ENCODE data around the gene DAZAP1.

DAZAP1 gene

GRCh38 chr19:1433119-1434039 is 26.0 kb downstream of the DAZAP1 start:
- no peak for DNase-seq (ENCODE audit: extremely low read depth, low read depth)
- no peak for TF ChIP-seq CTCF (IDR thresholded peaks at IDR 0.05; ENCODE audit: low read depth, low read length)

- no peak for DNase-seq (ENCODE audit: extremely low read depth, low read depth)
- TF ChIP-seq CTCF (IDR thresholded peaks at IDR 0.05; ENCODE audit: low read depth, low read length), result no peak
Measured at GRCh38 chr19:1434040-1434366, 26.6 kb downstream of the DAZAP1 start.

GRCh38 chr19:1434577-1435060 is 27.2 kb downstream of the DAZAP1 start:
- TF ChIP-seq CTCF (IDR thresholded peaks at IDR 0.05; ENCODE audit: low read depth, low read length), result no peak
- no peak for DNase-seq (ENCODE audit: extremely low read depth, low read depth)

GRCh38 chr19:1435378-1435989 is 28.1 kb downstream of the DAZAP1 start:
- no peak for DNase-seq (ENCODE audit: extremely low read depth, low read depth)
- TF ChIP-seq CTCF (IDR thresholded peaks at IDR 0.05; ENCODE audit: low read depth, low read length), result no peak

GRCh38 chr19:1437609-1438008 is 30.2 kb downstream of the DAZAP1 start:
- no peak for TF ChIP-seq CTCF (IDR thresholded peaks at IDR 0.05; ENCODE audit: low read depth, low read length)
- no peak for DNase-seq (ENCODE audit: extremely low read depth, low read depth)

GRCh38 chr19:1438035-1438932 is 30.9 kb downstream of the DAZAP1 start, which contains the start of gene RPS15:
RPS15 (plus strand) TSS chr19:1438396; CDS start chr19:1438426, 30 bp downstream.
- TF ChIP-seq CTCF (IDR thresholded peaks at IDR 0.05; ENCODE audit: low read depth, low read length), result peak; percentile 91
- DNase-seq (ENCODE audit: extremely low read depth, low read depth), result peak; percentile 91

All from AG09319 (cell line).